ENCODE results near the gene DHRS12.

DHRS12 gene, protein sequence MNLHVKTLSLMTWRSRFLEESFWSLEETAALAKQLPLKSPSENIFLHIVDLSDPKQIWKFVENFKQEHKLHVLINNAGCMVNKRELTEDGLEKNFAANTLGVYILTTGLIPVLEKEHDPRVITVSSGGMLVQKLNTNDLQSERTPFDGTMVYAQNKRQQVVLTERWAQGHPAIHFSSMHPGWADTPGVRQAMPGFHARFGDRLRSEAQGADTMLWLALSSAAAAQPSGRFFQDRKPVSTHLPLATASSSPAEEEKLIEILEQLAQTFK
- 12.0 to 14.4 (median 13.0) reads per million in 4 donors for total RNA-seq

DNA sequence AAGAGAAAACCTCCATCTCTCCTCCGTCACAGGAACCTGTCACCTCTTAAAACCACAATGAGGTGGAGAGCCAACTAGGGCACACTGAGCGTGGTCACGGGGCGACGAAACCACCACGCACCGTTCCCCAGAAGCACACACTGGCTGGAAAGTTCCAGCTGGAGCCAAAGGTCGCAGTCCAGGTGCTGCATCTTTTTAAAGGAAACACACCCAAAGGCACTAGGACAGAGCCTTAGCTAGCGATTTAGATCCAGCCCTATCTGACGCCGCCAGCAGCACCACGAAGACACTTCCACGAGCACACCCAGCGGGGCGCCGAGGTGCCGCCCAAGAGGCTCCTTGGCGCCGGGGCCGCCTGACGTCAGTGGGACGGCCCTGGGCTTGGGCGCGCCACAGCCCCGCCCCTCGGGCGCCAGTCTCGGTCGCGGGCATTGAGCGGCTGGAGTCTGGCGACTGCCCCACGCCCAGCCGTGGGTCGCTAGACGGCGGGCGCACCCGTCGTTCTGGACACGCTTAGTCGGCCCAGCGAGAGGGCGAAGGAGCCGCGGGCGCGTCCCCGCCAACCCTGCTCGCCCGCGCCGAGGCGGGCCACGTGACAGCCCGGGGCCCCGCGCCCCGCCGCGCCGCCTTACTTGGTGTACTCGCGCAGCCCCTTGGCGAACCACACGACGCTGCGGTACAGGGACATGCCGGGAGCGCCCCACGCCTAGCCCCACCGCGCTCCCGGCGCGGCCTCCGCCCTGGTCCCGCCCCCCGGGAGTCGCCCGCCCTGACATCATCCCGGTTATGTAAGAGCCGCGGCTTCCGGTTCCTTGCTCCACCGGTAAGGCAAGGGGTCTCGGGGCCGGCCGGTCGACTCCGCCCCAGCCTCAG is at the start of gene DHRS12:
DHRS12 (minus strand) TSS at position 742 of the 873 bp plus-strand sequence. CDS start 4,504 bp downstream, outside the sequence.
- DNase-seq, result peak; percentile 75 to 92 (median 84)

GRCh38 chr13:51849145-51850101 is 45.5 kb upstream of the DHRS12 start:
- peak in 2 of 5 donors; percentile 13 to 22 for DNase-seq

- no peak for DNase-seq
Measured at GRCh38 chr13:51848674-51849073, 44.7 kb upstream of the DHRS12 start.

DNA sequence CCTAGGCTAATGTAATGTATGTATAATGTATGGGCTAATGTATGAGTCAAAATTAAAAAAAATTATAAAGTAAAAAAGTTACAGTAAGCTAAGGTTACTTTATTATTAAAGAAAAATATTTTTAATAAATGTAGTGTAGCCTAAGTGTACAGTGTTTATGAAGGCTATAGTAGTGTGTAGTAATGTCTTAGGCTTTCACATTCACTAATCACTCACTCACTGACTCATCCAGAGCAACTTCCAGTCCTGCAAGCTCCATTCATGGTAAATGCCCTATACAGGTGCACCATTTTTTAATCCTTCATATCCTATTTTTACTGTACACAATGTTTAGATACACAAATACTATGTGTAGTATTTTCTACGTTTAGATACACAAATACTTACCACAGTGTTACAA is 42.8 kb upstream of the DHRS12 start:
- no peak for DNase-seq

- no peak for DNase-seq
Measured at GRCh38 chr13:51845574-51846318, 41.8 kb upstream of the DHRS12 start.

- peak in 3 of 5 donors; percentile 25 to 42 (median 31) for DNase-seq
Measured at GRCh38 chr13:51844862-51845573, 41.1 kb upstream of the DHRS12 start, which contains the start of gene TMEM272. TMEM272 (minus strand) TSS chr13:51845177; CDS start chr13:51838530, 6,647 bp downstream.

DNA sequence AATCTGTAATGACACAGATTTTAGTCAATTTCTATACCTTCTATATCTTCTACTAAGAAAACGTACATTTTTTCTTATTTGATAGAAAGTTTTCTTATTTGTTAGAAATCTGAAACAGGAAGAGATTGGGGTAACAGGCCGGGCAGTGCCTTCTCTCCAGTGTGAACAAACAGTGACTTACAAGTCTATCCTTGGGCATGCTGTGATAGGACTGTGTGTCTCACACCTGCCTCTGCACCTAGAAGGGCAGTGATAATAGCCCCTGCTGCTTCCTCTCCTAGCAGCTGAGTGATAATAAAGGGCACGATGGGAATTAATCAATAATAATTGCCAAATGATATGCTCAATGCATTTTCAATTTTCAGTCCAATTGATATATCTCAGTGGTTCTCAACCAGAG is 39.6 kb upstream of the DHRS12 start:
- DNase-seq, result no peak

DNA sequence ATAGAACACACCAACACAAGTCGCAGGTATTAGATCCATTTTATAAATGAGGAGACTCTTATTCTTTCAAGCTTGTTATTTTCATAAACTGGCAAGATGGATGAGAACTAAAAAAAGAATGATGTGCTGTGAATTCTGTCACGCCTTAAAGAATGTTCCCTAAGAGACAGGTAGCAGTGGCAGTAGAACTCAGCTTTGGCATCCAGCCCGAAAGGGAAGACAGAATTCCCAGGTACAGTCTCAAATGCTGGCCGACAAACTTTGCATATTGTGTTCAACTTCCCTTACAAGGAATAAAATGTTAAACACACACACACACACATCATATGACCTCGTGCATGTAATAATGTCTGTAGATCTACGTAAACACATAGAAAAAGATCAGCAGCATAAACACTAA is 37.8 kb upstream of the DHRS12 start:
- no peak for DNase-seq

DNA sequence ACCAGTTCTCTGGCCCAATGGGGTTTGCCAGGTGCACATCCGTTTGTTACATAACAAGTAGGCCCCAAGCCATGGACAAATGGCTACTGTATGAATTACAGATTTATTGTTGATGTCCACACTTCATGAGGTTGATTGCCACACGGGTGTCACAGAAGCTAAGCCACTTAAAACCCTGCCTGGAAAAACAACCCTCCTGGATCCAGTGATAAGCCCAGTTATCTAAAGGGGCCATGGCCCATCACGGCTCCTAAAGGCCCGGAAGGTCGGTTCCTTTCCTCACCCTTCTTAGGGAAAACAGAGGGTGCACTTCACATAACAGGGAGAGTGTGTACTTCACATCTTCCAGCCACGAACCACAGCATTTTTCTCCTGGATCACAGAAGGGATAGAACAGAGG is 37.0 kb upstream of the DHRS12 start:
- no peak for DNase-seq

GRCh38 chr13:51839711-51840540 is 36.0 kb upstream of the DHRS12 start:
- no peak for DNase-seq

- no peak for DNase-seq
Measured at GRCh38 chr13:51838240-51838846, 34.4 kb upstream of the DHRS12 start.

DNA sequence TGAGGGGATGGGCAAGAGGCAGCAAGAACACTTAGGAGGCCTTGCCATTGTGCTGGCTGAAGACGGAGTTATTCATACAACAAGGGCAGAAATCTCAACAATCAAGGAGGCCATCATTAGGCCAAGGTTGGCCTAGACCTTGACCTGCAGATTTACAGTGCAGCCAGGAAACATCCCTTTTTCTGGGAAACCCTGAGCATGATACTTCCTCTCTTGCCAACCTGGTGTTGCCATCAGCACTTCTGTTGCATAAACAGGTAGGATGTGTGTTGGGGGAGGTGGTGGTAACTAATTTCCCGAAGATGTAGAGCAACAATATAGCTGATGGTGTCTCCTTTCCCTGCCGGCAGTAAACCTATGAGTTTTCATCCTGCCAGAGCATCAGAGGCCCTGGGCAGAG is 33.1 kb upstream of the DHRS12 start:
- DNase-seq, result no peak

DNA sequence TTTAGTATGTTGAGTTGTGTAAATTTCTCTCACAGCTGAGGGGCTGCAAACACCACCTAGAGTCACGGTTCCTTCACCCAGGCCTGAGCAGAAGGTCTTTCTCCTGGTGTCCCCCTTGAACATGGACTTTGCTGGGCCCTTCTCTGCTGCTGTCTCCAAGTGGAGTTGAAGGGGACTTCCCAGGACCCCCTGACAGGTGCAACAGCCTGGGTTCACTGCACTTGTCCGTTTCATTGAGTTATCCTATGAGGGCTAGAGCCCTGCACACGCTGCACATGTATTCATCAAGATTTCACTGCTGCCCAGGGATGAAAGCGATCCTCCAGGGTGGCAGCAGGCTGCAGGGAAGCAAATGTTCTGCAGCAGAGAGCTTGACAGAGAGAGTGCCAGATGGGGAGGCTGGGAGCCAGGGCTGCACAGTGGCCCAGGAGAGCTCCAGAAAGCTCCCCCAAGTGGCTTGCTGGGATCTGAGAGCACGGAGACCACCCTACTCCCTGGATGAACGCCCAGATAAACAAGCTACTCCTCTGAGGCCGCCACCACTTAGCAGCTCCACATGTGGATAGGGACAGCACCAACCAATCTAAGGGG is 30.7 kb upstream of the DHRS12 start:
- DNase-seq, result no peak

- DNase-seq, result no peak
Measured at GRCh38 chr13:51833980-51834379, 30.0 kb upstream of the DHRS12 start.

DNA sequence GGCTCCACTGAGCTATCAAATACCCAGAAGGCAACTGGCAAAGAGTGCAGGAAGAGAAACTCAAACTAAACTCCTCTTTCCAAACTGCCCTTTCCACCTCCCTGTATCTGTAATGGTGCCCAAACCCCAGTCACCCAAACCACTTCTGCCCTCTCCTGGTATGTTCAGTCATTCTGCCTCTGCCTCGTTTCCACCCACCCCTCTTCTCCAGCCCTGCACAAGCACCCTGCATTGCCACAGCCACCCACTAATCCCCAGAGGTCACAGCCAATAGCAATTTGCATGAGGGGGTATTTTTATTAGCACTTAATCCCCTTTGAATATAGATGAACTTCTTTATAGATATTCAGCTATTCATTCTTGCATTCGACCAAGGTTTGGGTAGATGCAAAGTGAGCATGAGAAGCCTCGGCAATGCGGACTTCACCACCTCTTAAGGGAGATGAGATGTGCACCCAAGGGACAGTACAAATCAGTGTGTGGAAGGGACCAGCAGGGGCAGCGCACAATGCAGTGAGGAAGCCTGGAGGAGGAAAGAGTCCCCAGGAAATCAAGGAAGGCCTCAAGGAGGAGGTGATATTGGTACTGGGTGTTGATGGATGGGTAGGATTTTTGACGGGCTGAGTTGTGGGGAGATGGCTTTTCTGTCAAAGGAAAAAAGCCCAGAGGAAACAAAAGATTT is 28.6 kb upstream of the DHRS12 start:
- DNase-seq, result peak in 4 of 5 donors; percentile 43 to 57 (median 52)

DNA sequence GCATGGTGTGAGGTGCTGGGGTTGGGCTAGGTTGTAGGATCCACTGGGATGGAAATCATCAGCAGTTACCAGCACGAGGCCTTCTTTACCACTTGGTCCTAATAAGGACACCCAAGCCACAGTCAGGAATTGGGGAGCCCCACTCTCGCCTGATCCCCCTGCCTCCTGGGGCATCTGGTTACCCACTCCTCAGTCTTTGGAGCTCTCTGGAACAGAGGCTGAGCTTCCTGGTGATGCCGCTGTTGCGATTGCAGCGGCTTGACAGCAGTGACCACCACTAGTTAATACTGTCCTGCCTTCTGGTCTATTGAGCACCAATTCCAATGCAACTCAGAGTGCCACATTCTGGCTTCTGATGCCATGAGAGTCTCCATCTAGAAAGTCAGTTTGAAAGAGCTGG is 27.6 kb upstream of the DHRS12 start:
- DNase-seq, result no peak

DNA sequence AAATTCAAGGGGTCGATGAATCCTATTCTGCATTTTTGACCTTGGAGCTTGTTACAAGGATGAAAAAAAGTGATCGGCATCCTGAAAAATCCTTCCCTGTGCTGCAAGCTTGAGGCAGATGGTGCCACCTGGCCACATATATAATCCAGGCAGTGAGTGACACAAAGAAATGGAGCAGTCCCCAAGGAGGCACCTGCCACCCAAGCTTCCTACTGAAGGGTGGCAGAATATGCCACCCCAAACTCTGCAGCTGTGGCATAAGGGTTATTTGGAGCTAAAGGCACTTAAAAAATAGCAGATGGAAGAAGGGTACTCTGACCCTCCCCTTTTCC is 25.6 kb upstream of the DHRS12 start:
- no peak for DNase-seq

GRCh38 chr13:51828730-51829567 is 25.0 kb upstream of the DHRS12 start:
- no peak for DNase-seq

Data from T-helper 1 cell (primary cell).